ENCODE measurements around the gene TSPEAR.

- TF ChIP-seq, protein P1, sequence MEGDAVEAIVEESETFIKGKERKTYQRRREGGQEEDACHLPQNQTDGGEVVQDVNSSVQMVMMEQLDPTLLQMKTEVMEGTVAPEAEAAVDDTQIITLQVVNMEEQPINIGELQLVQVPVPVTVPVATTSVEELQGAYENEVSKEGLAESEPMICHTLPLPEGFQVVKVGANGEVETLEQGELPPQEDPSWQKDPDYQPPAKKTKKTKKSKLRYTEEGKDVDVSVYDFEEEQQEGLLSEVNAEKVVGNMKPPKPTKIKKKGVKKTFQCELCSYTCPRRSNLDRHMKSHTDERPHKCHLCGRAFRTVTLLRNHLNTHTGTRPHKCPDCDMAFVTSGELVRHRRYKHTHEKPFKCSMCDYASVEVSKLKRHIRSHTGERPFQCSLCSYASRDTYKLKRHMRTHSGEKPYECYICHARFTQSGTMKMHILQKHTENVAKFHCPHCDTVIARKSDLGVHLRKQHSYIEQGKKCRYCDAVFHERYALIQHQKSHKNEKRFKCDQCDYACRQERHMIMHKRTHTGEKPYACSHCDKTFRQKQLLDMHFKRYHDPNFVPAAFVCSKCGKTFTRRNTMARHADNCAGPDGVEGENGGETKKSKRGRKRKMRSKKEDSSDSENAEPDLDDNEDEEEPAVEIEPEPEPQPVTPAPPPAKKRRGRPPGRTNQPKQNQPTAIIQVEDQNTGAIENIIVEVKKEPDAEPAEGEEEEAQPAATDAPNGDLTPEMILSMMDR (IDR thresholded peaks at IDR 0.05): no peak
- TF ChIP-seq POLR2A (IDR thresholded peaks at IDR 0.05): no peak
Observed at GRCh38 chr21:44459712-44460440, 251.5 kb downstream of the TSPEAR start.

Measured in testis (tissue), 2 donors.